Measurements from ENCODE around the gene KCTD21. TPM values are rescaled to one million over a fixed set of nuclear protein-coding genes. Genes with fewer than 3 reads are reported as not detected.

Gene KCTD21
- total and polyA plus RNA-seq, 10 of the 15 experiments (the other 5 are each of a cell fraction or from before 2014, with no cell fraction given): 0.63 to 5.4 (median 3.6) TPM

DNA sequence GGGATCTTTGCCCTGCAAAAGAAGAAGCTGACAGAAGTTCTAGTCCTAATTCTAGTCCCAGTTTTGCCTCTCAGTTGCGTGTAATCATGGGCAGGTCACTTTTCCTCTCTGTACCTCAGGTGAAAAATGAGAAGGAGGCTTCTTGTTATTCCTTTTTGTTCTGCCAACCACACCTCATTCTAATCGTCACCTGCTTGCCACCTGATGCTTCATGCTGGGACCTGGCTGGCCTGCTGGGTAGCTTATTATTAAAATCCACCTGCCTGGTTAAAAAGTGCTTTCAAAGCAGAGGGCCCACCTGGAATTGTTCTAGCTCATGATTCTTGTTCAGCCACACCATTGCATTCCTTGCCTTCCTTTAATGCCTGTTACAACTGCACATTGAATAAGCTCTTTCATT is 40.6 kb downstream of the KCTD21 start (continued):
- TF ChIP-seq SREBF1 (IDR thresholded peaks at IDR 0.05; ENCODE audit: low read length) (no peak), KDM1A (IDR thresholded peaks at IDR 0.05; ENCODE audit: borderline replicate concordance) (no peak)

DNA sequence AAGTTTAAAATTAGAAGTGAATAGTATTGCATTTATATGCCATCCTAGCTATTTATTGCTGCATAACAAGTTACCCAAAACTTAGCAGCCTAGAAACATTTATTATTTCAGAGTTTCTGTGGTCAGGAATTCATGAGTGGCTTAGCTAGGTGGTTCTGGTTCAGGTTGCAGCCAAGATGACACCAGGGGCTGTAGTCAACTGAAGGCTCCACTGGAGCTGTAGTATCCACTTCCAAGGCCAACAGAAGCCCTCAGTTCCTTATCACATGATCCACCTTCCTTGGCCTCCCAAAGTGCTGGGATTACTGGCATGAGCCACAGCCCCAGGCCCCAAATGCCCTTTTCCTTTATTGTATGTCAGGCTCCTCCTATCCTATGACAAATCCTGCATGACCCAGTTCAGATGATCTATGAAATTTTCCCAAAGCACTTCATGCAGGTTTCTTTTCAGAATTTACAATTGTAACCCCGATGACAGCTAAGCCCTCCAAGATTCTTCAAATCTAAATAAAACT is 42.9 kb downstream of the KCTD21 start:
- BruUV-seq (replicated peaks): no TSS peak
- H3K4me2 ChIP-seq (ENCODE audit: control insufficient read depth, insufficient read depth): no peak overlapping the region
- H3K27ac ChIP-seq (ENCODE audit: control insufficient read depth, insufficient read depth): no peak overlapping the region
- ChIA-PET CTCF (no interaction called here), SMC1A (ENCODE audit: uncharacterized antibody, unreplicated experiment) (interaction anchor here (0.8 to 1.1 kb wide), 3 partner anchors 9 to 215 kb away, joined by 3 read pairs; no protein-coding TSS in a partner anchor), RAD21 (ENCODE audit: unreplicated experiment) (no interaction called here), POLR2A (interaction anchor here (1.1 kb wide), 1 partner anchor 14 kb away, joined by 5 read pairs; no protein-coding TSS in a partner anchor)
- 100% methylated on average over 1 of the region's 1 CpG for WGBS (ENCODE audit: insufficient coverage, insufficient replicate concordance, low lambda C conversion rate, missing lambda C conversion rate)
- ATAC-seq (no peak), DNase-seq (ENCODE audit: low read depth, low spot score) (no peak), FAIRE-seq (no peak)
- TF ChIP-seq SUPT20H (IDR thresholded peaks at IDR 0.05; ENCODE audit: borderline replicate concordance, control insufficient read depth, low read depth, low read length) (no peak), TAF1 (IDR thresholded peaks at IDR 0.05; ENCODE audit: borderline replicate concordance, low read depth, low read length) (no peak), MYB (IDR thresholded peaks at IDR 0.05; ENCODE audit: borderline replicate concordance, low read depth, low read length) (no peak), TCF12 (IDR thresholded peaks at IDR 0.05; ENCODE audit: low read depth, low read length) (no peak), ZNF274 (IDR thresholded peaks at IDR 0.05; ENCODE audit: insufficient read depth, insufficient read length) (no peak), SIN3A (IDR thresholded peaks at IDR 0.05; ENCODE audit: low read depth, low read length) (no peak), BCL11A (IDR thresholded peaks at IDR 0.05; ENCODE audit: low read depth, low read length) (no peak), NFYB (IDR thresholded peaks at IDR 0.05; ENCODE audit: insufficient read depth, low read depth, low read length) (no peak), HDAC6 (IDR thresholded peaks at IDR 0.05; ENCODE audit: unreplicated experiment) (no peak), SMARCA5 (IDR thresholded peaks at IDR 0.05) (no peak), NR2C2 (IDR thresholded peaks at IDR 0.05; ENCODE audit: borderline replicate concordance, control insufficient read depth, insufficient read length, low read depth) (no peak), RBBP5 (conservative IDR thresholded peaks at IDR 0.05) (no peak), FOXM1 (IDR thresholded peaks at IDR 0.05; ENCODE audit: low read depth, low read length) (no peak)
- TF ChIP-seq, protein P1, sequence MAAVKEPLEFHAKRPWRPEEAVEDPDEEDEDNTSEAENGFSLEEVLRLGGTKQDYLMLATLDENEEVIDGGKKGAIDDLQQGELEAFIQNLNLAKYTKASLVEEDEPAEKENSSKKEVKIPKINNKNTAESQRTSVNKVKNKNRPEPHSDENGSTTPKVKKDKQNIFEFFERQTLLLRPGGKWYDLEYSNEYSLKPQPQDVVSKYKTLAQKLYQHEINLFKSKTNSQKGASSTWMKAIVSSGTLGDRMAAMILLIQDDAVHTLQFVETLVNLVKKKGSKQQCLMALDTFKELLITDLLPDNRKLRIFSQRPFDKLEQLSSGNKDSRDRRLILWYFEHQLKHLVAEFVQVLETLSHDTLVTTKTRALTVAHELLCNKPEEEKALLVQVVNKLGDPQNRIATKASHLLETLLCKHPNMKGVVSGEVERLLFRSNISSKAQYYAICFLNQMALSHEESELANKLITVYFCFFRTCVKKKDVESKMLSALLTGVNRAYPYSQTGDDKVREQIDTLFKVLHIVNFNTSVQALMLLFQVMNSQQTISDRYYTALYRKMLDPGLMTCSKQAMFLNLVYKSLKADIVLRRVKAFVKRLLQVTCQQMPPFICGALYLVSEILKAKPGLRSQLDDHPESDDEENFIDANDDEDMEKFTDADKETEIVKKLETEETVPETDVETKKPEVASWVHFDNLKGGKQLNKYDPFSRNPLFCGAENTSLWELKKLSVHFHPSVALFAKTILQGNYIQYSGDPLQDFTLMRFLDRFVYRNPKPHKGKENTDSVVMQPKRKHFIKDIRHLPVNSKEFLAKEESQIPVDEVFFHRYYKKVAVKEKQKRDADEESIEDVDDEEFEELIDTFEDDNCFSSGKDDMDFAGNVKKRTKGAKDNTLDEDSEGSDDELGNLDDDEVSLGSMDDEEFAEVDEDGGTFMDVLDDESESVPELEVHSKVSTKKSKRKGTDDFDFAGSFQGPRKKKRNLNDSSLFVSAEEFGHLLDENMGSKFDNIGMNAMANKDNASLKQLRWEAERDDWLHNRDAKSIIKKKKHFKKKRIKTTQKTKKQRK (IDR thresholded peaks at IDR 0.05; ENCODE audit: low read depth, low read length): no peak
- TF ChIP-seq, protein P2, sequence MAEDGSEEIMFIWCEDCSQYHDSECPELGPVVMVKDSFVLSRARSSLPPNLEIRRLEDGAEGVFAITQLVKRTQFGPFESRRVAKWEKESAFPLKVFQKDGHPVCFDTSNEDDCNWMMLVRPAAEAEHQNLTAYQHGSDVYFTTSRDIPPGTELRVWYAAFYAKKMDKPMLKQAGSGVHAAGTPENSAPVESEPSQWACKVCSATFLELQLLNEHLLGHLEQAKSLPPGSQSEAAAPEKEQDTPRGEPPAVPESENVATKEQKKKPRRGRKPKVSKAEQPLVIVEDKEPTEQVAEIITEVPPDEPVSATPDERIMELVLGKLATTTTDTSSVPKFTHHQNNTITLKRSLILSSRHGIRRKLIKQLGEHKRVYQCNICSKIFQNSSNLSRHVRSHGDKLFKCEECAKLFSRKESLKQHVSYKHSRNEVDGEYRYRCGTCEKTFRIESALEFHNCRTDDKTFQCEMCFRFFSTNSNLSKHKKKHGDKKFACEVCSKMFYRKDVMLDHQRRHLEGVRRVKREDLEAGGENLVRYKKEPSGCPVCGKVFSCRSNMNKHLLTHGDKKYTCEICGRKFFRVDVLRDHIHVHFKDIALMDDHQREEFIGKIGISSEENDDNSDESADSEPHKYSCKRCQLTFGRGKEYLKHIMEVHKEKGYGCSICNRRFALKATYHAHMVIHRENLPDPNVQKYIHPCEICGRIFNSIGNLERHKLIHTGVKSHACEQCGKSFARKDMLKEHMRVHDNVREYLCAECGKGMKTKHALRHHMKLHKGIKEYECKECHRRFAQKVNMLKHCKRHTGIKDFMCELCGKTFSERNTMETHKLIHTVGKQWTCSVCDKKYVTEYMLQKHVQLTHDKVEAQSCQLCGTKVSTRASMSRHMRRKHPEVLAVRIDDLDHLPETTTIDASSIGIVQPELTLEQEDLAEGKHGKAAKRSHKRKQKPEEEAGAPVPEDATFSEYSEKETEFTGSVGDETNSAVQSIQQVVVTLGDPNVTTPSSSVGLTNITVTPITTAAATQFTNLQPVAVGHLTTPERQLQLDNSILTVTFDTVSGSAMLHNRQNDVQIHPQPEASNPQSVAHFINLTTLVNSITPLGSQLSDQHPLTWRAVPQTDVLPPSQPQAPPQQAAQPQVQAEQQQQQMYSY (CRISPR knock-in tag; IDR thresholded peaks at IDR 0.05): no peak
- H3K9me3 ChIP-seq (replicated peaks; ENCODE audit: control insufficient read depth, insufficient read depth, low read length): no peaks in the 10 kb centered on the region; the same call in 2 of the 3 replicates
- in situ Hi-C loops (cut with MboI) (no loop called here), intact Hi-C loops (cut with micrococcal nuclease; ENCODE audit: unreplicated experiment) (no loop called here)
- no peak overlapping the region for H2AFZ ChIP-seq (ENCODE audit: control insufficient read depth, low read depth, low read length)
- peaks cover 2% of the 10 kb centered on the region for H3K79me2 ChIP-seq (ENCODE audit: control insufficient read depth, insufficient read depth, low read length)
- H3K9ac ChIP-seq (ENCODE audit: control insufficient read depth, insufficient read depth, low read length): no peak overlapping the region
- H3K4me1 ChIP-seq (ENCODE audit: control insufficient read depth, insufficient read depth, low read length): peaks cover 4% of the 10 kb centered on the region; the same call in 1 of the 2 replicates
- H3K4me3 ChIP-seq: no peak overlapping the region
- no peaks in the 10 kb centered on the region for H4K20me1 ChIP-seq (ENCODE audit: control insufficient read depth, insufficient read depth)
- H3K36me3 ChIP-seq (ENCODE audit: control insufficient read depth in 2 of 2, insufficient read depth in 2 of 2, low read length in 1 of 2): no peaks in the 10 kb centered on the region
- no peaks in the 10 kb centered on the region for H3K27me3 ChIP-seq (replicated peaks in 1 of 2; ENCODE audit: control insufficient read depth in 2 of 2, insufficient read depth in 2 of 2, low read length in 1 of 2)

All from GM12878 (cell line).